Uterus (tissue), 2 donors: ENCODE data around the gene CLSTN2.

Source experiments
- CTCF ChIP-seq, 4 experiments: fragments of 200-600 bp in 2 of 4; fragments of 450-650 bp in 2 of 4; sonication (generic) in 2 of 4; IDR thresholded peaks; one replicate each; pipeline ENCODE4 v1.5.1; 2016 to 2019; ENCODE audit warnings: antibody characterized with exemption in 4 of 4, mild to moderate bottlenecking in 2 of 4, moderate library complexity in 1 of 4
- POLR2A ChIP-seq, 2 donors: fragments of 450-650 bp; IDR thresholded peaks; one replicate each; pipeline ENCODE4 v1.6.1; 2016; ENCODE audit warnings: antibody characterized with exemption in 2 of 2, mild to moderate bottlenecking in 1 of 2, moderate library complexity in 1 of 2

- TF ChIP-seq CTCF (IDR thresholded peaks at IDR 0.05) = no peak
- TF ChIP-seq POLR2A (IDR thresholded peaks at IDR 0.05) = no peak
Observed at GRCh38 chr3:140436421-140436820, 501.4 kb downstream of the CLSTN2 start.
